CD4-positive, alpha-beta T cell treated with Interleukin-4 for 1 hour (primary cell): ENCODE measurements around the gene CENPP.
"Not testable (repeated sequence)": the region's sequence is repeated elsewhere in the genome, so short reads cannot be mapped to it uniquely, and the experiment has no call there.

ENCODE experiments used
- DNase-seq, 2 donors: peaks; one replicate each; pipeline ENCODE4 v3.0.0-alpha.2; 2020 to 2022

CENPP gene

GRCh38 chr9:92384375-92384774 lies 58.6 kb downstream of the CENPP start:
- no peak for DNase-seq

- DNase-seq, result no peak
Measured at GRCh38 chr9:92385001-92385400, 59.2 kb downstream of the CENPP start.

- DNase-seq, result no peak
Measured at GRCh38 chr9:92385477-92385876, 59.7 kb downstream of the CENPP start.

- DNase-seq, result no peak
Measured at GRCh38 chr9:92385953-92386352, 60.2 kb downstream of the CENPP start.

- DNase-seq, result no peak
Measured at GRCh38 chr9:92392690-92393089, 66.9 kb downstream of the CENPP start.

GRCh38 chr9:92393686-92394085 lies 67.9 kb downstream of the CENPP start:
- no peak for DNase-seq

- DNase-seq, result no peak
Measured at GRCh38 chr9:92395617-92396016, 69.9 kb downstream of the CENPP start.

GRCh38 chr9:92397853-92398252 lies 72.1 kb downstream of the CENPP start:
- DNase-seq, result no peak

GRCh38 chr9:92402360-92402759 lies 76.6 kb downstream of the CENPP start:
- no peak for DNase-seq

GRCh38 chr9:92402826-92403745 lies 77.3 kb downstream of the CENPP start:
- DNase-seq, result no peak

GRCh38 chr9:92404042-92404836 lies 78.5 kb downstream of the CENPP start, which contains the start of gene OGN:
Gene OGN, minus strand, starts transcription at chr9:92404578. Its CDS starts 1,171 bp downstream, at chr9:92403407.
- no peak for DNase-seq

- DNase-seq, result no peak
Measured at GRCh38 chr9:92405818-92406217, 80.1 kb downstream of the CENPP start.

GRCh38 chr9:92406477-92406876 lies 80.7 kb downstream of the CENPP start:
- peak; percentile 52 to 53 for DNase-seq

GRCh38 chr9:92407818-92408217 lies 82.1 kb downstream of the CENPP start:
- no peak for DNase-seq

GRCh38 chr9:92408747-92409478 lies 83.2 kb downstream of the CENPP start:
- DNase-seq, result no peak

- not testable (repeated sequence) for DNase-seq
Measured at GRCh38 chr9:92411157-92411556, 85.4 kb downstream of the CENPP start.

- no peak for DNase-seq
Measured at GRCh38 chr9:92414566-92414965, 88.8 kb downstream of the CENPP start.

- DNase-seq, result no peak
Measured at GRCh38 chr9:92422611-92423338, 97.0 kb downstream of the CENPP start.

- DNase-seq, result no peak
Measured at GRCh38 chr9:92423612-92424011, 97.9 kb downstream of the CENPP start.

GRCh38 chr9:92424340-92424739 lies 98.6 kb downstream of the CENPP start, which contains the start of gene OMD:
Gene OMD, minus strand, starts transcription at chr9:92424471. Its CDS starts 6,913 bp downstream, at chr9:92417558.
- no peak for DNase-seq

GRCh38 chr9:92425474-92425873 lies 99.7 kb downstream of the CENPP start:
- no peak for DNase-seq

GRCh38 chr9:92426501-92427145 lies 100.9 kb downstream of the CENPP start:
- no peak for DNase-seq
